Sciatic nerve (tissue), 2 donors: ENCODE data around the gene GPALPP1. TPM values are rescaled to one million over a fixed set of nuclear protein-coding genes. Genes with fewer than 3 reads are reported as not detected.
A peak's percentile ranks its signal among the peaks of the same experiment; 100 is the strongest.
"Not testable (repeated sequence)": the region's sequence is repeated elsewhere in the genome, so short reads cannot be mapped to it uniquely, and the experiment has no call there.

Source experiments
- ATAC-seq: fragments of 200-7000 bp; cut with Tn5 transposase; one replicate; pipeline ENCODE4 v1.9.1; 2020; ENCODE audit warnings: mild to moderate bottlenecking, moderate library complexity
- DNase-seq: peaks from one replicate; pipeline ENCODE4 v3.0.0-alpha.2; 2020; ENCODE audit warnings: low spot score
- intact Hi-C: fragments of 100-400 bp; cut with DNase I; formaldehyde crosslinking; loops from one replicate; pipeline ENCODE4 v1.14.2; 2022
- total RNA-seq: library from RNA; stranded (reverse); fragmentation: NEBNext Ultra II Directional; extraction: Animal tissue kit (Norgen Biotek cat#: 25700); gene quantifications from one replicate; pipeline ENCODE4 v1.2.1, GENCODE V29; 2021
- donor health status: DM: no; HTN: no; CAD: no.
- donor health status: DM: no; HTN: no; CAD: no.

The GPALPP1 gene
- total RNA-seq, 1 donor from 2014 or later = 35.0 TPM

DNA sequence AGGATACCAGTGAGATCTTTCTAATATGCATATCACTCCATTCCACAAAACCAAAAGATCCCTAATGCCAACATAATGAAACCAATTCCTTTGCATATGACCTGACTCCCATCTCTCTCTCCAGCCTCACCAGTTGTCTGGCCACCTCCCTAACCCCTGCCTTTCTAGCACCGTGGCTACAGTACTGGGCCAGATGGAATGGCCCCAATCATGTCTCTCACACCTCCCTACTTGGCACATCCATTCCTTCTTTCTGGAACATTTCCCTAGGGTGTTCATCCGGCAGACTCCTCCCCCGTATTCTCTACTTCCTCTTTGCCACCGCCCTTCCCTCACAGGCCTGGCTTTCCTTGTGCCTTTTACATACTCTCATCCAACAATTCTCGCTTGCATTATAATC lies 62.0 kb downstream of the GPALPP1 start:
- intact Hi-C loops = no loop called here
- ATAC-seq = no peak
- DNase-seq = no peak

DNA sequence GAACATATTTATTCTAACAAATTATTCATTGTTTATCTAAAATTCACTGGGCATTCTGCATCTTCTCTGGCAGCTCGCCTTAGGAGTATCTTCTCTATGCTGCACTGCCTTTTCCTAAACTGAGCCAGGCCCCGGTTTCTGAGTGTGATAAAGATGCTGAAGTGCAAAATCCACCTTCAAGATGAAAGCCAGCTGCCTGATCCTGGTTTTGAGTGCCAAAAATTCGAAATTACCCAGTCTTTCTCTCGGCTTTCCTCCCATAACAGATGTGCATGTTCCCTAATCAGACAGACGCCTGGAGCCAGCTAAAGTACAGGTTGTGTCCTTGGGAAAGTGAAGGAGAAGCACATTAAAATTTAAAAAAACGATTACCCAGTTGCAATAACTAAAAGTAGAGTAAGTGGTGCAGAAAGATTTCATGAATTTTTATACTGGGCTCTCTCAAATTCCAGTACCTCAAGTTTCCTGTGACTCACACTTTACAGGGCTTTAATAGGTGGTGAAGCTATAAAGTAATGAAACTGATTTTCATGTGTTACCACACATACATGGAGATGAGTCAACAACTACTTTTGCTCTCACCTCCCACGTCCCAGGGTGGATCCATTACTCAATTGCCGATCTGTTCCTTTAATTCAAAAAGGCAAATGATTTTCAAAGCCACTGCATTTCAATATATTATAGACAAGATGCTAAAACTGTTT lies 66.0 kb downstream of the GPALPP1 start:
- ATAC-seq (peak; percentile 62), DNase-seq (no peak)
- intact Hi-C loops = no loop called here

DNA sequence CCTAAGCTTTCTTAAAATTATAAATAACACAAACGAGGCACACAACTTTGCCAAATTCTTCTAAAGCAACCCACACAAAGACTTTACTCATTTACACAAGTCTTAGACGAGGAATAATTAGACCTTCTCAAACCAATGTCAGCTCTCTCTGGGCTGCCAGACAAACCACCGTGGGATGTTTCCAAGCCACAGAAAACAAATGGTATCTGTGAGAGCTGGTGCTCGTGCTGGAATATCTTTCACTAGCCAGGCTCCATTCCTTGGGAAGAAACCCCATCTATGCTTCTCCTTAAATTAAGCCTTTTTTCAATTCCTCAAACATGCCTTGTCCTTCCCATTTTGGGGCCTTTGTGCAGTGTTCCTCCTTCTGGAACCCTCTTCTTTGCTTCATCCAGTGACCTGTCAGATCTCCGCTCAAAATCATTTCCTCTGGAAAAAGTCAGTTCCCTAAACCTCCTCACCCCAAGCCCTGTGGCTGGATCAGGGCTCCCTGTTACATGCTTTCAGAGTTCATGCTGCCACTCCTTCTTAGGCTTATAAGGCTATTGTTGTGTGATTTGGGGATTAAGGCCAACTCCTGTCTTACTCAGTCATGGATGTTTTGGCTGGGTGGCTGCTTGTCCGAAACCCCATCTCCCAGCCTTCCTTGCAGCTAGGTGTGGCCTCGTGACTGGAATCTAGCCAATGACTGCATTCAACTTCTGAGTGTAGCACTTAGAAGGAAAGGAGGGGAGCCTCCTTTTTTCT lies 66.7 kb downstream of the GPALPP1 start:
- peak; percentile 68 for DNase-seq
- intact Hi-C loops = no loop called here

DNA sequence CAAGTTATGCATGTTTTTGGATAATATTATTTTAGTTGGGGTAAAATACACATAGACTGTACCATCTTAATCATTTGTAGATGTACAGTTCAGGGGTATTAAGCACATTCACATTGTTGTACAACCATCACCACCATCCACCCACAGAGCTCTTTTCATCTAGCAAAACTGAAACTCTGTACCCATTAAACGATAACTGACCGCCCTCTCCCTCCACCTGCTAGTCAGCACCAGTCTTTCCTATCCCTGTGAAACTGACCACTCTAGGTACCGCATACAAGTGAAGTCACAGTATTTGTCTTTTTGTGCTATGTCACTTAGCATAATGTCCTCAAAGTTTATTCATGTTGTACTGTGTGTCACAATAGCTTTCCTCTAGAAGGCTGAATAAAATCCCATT lies 70.7 kb downstream of the GPALPP1 start:
- DNase-seq = no peak
- ATAC-seq = no peak
- intact Hi-C loops = no loop called here

More for the DNA sequence above, 66.7 kb downstream of the GPALPP1 start:
- ATAC-seq = peak; percentile 90

DNA sequence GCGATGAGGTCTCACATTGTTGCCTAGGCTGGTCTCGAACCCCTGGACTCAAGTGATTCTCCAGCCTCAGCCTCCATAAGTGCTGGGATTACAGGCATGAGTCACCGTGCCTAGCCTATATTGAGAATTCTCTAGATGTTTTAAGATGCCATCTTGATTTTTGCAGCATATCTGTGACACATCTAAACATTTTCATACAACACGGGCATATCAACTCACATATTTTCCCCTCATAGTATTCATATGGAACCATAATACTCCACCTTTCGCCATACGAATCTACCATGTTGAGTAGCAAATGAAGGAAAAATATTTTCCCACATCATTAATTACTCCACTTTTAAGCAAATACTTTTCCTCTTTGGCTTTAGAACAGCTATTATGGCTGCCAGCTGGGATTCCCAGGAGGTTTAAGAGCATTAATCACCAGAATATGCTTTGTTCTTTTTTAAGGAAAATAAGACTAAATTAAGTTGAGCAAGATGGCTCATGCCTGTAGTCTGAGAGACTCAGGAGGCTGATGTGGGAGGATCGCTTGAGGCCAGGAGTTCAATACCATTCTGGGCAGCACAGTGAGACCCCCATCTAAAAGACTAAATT lies 74.0 kb downstream of the GPALPP1 start:
- DNase-seq (no peak), ATAC-seq (no peak)
- intact Hi-C loops = no loop called here

DNA sequence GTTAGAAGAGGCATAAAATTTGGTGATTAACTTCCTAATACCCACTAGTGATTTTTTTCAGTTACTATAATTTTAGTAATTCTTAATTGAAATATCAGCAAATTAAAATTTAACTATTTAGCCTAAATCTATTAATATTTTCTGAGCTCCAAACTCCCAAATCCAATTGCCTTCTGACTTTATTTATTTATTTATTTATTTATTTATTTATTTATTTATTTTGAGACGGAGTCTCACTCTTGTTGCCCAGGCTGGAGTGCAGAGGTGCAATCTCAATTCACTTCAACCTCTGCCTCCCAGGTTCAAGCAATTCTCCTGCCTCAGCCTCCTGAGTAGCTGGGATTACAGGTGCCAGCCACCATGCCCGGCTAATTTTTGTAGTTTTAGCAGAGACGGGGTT lies 74.6 kb downstream of the GPALPP1 start:
- ATAC-seq, DNase-seq, intact Hi-C loops: not testable (repeated sequence)

DNA sequence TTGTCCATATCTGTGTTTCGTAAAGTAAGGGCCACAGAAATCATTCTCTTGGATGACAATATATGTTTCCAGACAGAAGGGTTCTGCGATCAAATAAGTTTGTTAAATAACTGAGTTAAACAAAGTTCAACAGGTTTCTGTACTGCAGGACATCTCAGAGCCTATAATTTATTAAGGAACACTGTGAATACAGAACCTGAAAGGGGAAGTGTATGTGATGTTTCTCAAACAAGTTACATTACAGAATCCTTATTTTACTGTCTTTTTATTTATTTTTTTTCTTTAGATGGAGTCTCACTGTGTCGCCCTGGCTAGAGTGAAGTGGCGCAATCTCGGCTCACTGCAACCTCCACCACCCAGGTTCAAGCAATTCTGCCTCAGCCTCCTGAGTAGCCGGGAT lies 75.6 kb downstream of the GPALPP1 start:
- intact Hi-C loops = no loop called here

DNA sequence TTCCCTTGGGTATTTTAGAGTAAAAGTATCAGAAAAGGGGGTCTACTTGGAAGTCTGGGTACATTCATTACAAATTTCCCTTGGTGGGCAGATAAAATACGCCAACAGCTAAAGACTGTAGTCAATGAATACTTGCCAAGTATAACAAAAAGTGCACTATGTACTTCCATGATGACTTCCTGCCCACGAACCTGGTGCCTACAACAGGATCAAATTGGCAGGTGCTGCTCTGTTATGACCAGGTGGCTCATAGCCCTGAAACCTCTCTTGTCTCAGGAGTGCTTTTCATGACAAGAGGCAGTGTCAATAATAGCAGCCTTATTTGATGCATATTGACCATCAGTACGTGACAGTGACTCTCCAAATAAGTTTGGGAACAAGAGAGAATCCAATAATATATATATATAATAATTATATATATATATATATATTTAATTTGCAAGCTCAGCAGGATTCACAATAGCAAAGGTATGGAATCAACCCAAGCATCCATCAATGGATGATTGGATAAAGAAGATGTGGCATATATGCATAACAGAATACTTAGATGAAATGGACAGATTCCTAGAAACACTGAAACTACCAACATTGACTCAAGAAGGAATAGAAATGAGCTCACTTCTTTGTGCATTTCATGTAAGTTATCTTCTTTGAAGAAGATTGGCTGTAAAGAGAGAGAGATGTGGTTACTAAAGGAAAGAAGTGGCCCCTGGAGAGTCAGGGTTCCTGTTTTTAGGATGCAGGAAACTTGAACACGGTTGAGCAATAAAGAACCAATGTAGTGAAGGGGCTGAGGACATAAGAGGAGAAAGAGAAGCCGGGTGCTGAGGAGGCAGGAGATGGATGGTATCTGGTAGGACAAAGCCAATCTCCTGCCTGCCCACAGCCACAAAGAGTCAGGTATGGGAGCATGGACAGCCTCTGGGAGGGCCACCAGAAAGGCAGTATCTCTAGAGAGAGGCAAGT lies 79.0 kb downstream of the GPALPP1 start:
- ATAC-seq = no peak
- intact Hi-C loops = no loop called here
- DNase-seq = no peak

More for the DNA sequence above, 75.6 kb downstream of the GPALPP1 start:
- ATAC-seq (no peak), DNase-seq (no peak)

DNA sequence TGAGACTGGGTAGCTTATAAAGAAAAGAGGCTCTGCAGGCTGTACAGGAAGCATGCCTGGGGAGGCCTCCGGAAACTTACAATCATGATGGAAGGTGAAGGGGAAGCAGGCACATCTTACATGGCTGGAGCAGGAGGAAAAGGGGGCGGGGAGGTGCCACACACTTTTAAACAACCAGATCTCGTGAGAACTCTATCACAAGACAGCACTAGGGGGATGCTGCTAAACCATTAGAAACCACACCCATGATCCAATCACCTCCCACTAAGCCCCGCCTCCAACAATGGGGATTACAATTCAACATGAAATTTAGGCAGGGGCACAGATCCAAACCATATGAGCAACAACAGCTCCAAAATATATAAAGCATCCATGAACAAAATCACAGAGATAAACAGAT lies 84.5 kb downstream of the GPALPP1 start:
- no peak for DNase-seq
- intact Hi-C loops = no loop called here
- no peak for ATAC-seq

DNA sequence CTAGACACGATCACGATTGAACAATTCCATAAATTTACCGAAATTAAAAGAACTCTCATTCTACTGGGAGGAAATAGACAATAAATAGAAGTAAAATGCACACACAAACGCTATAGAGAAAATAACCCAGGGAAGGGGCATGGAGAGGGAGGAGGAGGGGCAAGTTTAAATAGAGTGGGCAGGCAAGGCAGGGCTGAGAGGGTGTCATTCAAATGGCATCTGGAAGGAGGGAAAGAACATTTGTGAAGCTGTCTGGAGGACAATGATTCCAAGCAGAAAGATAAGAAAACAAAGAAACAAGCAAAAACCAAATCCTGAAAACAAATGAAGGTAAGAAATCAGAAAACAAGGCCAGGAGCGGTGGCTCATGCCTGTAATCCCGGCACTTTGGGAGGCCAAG lies 85.4 kb downstream of the GPALPP1 start:
- intact Hi-C loops = no loop called here
- no peak for DNase-seq

DNA sequence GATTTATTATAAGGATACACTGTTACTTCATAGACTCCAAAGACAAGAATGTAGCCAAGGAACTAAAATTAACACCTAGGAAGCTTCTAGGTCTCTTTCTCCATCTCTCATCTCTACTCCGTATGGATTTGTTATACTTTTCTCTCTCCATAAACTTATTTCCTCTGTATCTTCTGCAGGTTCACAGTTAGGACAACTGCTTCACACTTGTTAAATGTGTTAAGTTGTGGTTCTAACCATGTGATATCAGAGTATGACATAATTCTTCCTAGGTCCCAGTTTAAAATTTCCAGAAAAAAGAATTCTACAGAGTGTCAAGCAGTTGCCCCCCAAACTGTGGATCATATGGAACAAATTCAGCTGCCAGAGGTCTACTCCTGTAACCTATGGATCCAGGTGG lies 88.7 kb downstream of the GPALPP1 start:
- ATAC-seq (no peak), DNase-seq (no peak)
- intact Hi-C loops = no loop called here

More for the DNA sequence above, 85.4 kb downstream of the GPALPP1 start:
- ATAC-seq = no peak

Other genes starting within 250 kb of the GPALPP1 start
- gene NUFIP1, start 67 bp upstream of the GPALPP1 start, total RNA-seq = 6.3 TPM
- gene GTF2F2, start 131.0 kb downstream of the GPALPP1 start, total RNA-seq = 37.1 TPM
- 26.3 TPM for gene KCTD4, start 211.5 kb downstream of the GPALPP1 start, total RNA-seq